Measurements from ENCODE around the gene RBM38. TPM values are rescaled to one million over a fixed set of nuclear protein-coding genes. Genes with fewer than 3 reads are reported as not detected.
A peak's percentile ranks its signal among the peaks of the same experiment; 100 is the strongest.

The RBM38 gene
- total and polyA plus RNA-seq, 2 of the 13 experiments (the other 11 are each of a cell fraction or from before 2014, with no cell fraction given) = 24.2 to 34.2 TPM

- TF ChIP-seq ZSCAN29 (CRISPR knock-in tag; conservative IDR thresholded peaks at IDR 0.05) (no peak), LCORL (IDR thresholded peaks at IDR 0.05) (no peak), LCORL (CRISPR knock-in tag; IDR thresholded peaks at IDR 0.05) (0 out of 2 replicates have a peak, but pooled peaks have one; percentile 33), IRF2 (CRISPR knock-in tag; IDR thresholded peaks at IDR 0.05) (no peak), CAMTA2 (CRISPR knock-in tag; IDR thresholded peaks at IDR 0.05; ENCODE audit: borderline replicate concordance) (no peak), RCOR2 (CRISPR knock-in tag; IDR thresholded peaks at IDR 0.05) (no peak), ZNF552 (CRISPR knock-in tag; IDR thresholded peaks at IDR 0.05; ENCODE audit: borderline replicate concordance) (no peak), ZNF570 (CRISPR knock-in tag; IDR thresholded peaks at IDR 0.05; ENCODE audit: borderline replicate concordance) (no peak), U2AF1 (optimal IDR thresholded peaks at IDR 0.05; ENCODE audit: low read depth, low read length) (no peak), ZNF746 (CRISPR knock-in tag; IDR thresholded peaks at IDR 0.05) (no peak), HNRNPH1 (optimal IDR thresholded peaks at IDR 0.05; ENCODE audit: low read depth, low read length) (peak; percentile 50), XBP1 (CRISPR knock-in tag; IDR thresholded peaks at IDR 0.05) (no peak), ZNF720 (CRISPR knock-in tag; IDR thresholded peaks at IDR 0.05) (no peak), NFE2L1 (CRISPR knock-in tag; IDR thresholded peaks at IDR 0.05; ENCODE audit: borderline replicate concordance) (peak; percentile 19; the same call in 1 of the 2 replicates), NFYC (CRISPR knock-in tag; IDR thresholded peaks at IDR 0.05) (0 out of 2 replicates have a peak, but pooled peaks have one; percentile 28), YEATS4 (CRISPR knock-in tag; IDR thresholded peaks at IDR 0.05; ENCODE audit: borderline replicate concordance) (no peak), CENPX (CRISPR knock-in tag; IDR thresholded peaks at IDR 0.05) (no peak), RARA (CRISPR knock-in tag; IDR thresholded peaks at IDR 0.05) (peak; percentile 50)
- TF ChIP-seq, protein P1, sequence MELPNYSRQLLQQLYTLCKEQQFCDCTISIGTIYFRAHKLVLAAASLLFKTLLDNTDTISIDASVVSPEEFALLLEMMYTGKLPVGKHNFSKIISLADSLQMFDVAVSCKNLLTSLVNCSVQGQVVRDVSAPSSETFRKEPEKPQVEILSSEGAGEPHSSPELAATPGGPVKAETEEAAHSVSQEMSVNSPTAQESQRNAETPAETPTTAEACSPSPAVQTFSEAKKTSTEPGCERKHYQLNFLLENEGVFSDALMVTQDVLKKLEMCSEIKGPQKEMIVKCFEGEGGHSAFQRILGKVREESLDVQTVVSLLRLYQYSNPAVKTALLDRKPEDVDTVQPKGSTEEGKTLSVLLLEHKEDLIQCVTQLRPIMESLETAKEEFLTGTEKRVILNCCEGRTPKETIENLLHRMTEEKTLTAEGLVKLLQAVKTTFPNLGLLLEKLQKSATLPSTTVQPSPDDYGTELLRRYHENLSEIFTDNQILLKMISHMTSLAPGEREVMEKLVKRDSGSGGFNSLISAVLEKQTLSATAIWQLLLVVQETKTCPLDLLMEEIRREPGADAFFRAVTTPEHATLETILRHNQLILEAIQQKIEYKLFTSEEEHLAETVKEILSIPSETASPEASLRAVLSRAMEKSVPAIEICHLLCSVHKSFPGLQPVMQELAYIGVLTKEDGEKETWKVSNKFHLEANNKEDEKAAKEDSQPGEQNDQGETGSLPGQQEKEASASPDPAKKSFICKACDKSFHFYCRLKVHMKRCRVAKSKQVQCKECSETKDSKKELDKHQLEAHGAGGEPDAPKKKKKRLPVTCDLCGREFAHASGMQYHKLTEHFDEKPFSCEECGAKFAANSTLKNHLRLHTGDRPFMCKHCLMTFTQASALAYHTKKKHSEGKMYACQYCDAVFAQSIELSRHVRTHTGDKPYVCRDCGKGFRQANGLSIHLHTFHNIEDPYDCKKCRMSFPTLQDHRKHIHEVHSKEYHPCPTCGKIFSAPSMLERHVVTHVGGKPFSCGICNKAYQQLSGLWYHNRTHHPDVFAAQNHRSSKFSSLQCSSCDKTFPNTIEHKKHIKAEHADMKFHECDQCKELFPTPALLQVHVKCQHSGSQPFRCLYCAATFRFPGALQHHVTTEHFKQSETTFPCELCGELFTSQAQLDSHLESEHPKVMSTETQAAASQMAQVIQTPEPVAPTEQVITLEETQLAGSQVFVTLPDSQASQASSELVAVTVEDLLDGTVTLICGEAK (IDR thresholded peaks at IDR 0.05) = no peak
- TF ChIP-seq, protein P1 (CRISPR knock-in tag; IDR thresholded peaks at IDR 0.05) = peak; percentile 34; the same call in 1 of the 2 replicates
- TF ChIP-seq, protein P2, sequence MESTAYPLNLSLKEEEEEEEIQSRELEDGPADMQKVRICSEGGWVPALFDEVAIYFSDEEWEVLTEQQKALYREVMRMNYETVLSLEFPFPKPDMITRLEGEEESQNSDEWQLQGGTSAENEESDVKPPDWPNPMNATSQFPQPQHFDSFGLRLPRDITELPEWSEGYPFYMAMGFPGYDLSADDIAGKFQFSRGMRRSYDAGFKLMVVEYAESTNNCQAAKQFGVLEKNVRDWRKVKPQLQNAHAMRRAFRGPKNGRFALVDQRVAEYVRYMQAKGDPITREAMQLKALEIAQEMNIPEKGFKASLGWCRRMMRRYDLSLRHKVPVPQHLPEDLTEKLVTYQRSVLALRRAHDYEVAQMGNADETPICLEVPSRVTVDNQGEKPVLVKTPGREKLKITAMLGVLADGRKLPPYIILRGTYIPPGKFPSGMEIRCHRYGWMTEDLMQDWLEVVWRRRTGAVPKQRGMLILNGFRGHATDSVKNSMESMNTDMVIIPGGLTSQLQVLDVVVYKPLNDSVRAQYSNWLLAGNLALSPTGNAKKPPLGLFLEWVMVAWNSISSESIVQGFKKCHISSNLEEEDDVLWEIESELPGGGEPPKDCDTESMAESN (CRISPR knock-in tag; conservative IDR thresholded peaks at IDR 0.05) = 0 out of 2 replicates have a peak, but pooled peaks have one; percentile 40
Measured at GRCh38 chr20:57435498-57436222, 44.5 kb downstream of the RBM38 start (continued).
